HepG2 (cell line): Measurements from ENCODE around the gene MST1. TPM values are rescaled to one million over a fixed set of nuclear protein-coding genes. Genes with fewer than 3 reads are reported as not detected.
A peak's percentile ranks its signal among the peaks of the same experiment; 100 is the strongest.

Experiments
- ATAC-seq: fragments of 200-7000 bp; cut with Tn5 transposase; 3 replicates; pipeline ENCODE4 v1.9.1; 2020; ENCODE audit warnings: mild to moderate bottlenecking, moderate library complexity
- BruUV-seq: library from RNA; stranded (reverse); fragments of 400-500 nt; replicated peaks from 2 replicates; lab custom pipeline; 2021; lab: Mats Ljungman, UMichigan
- CTCF ChIA-PET: fragments of 300-600 bp; formaldehyde crosslinking; extraction: SDS; loops from one replicate; lab custom pipeline; 2021; ENCODE audit warnings: low total read pairs, inconsistent platforms, low intra/inter-chr PET ratio; lab: Yijun Ruan, JAX
- POLR2A ChIA-PET: fragments of 350-600 bp; sonication (Branson Sonifier 250); formaldehyde crosslinking; loops from one replicate; lab custom pipeline; 2020; ENCODE audit warnings: antibody characterized with exemption, inconsistent platforms; lab: Yijun Ruan, JAX
- DNase-seq: peaks from one replicate; pipeline ENCODE4 v3.0.0-alpha.2; 2015; ENCODE audit warnings: low spot score
- FAIRE-seq: peaks from 3 replicates; lab custom pipeline; 2011; peaks lifted over from hg19 to GRCh38; lab: Jason Lieb, UNC
- H2AFZ ChIP-seq: one replicate; pipeline ENCODE4 v1.6.1; 2011; ENCODE audit warnings: low read length, inconsistent platforms
- H3K27ac ChIP-seq: fragments of 300-600 bp; 3 replicates; pipeline ENCODE4 v1.8.0; 2011; ENCODE audit warnings: mixed run types, mild to moderate bottlenecking, mixed read lengths, low read length, inconsistent platforms; ENCODE audit not compliant: insufficient read depth; ENCODE audit errors: extremely low read length
- H3K27me3 ChIP-seq, 2 experiments: fragments of 200-600 bp in 1 of 2; 2 replicates in 1 of 2; 3 replicates in 1 of 2; pipeline versions ENCODE4 v1.6.0 to v1.8.0; 2011; ENCODE audit warnings: low read length in 2 of 2, mild to moderate bottlenecking in 2 of 2, moderate library complexity in 2 of 2, inconsistent platforms in 1 of 2; ENCODE audit not compliant: insufficient read depth in 2 of 2, control insufficient read depth in 1 of 2
- H3K36me3 ChIP-seq, 2 experiments: fragments of 200-600 bp in 1 of 2; replicated peaks in 1 of 2; 2 replicates in 1 of 2; 3 replicates in 1 of 2; pipeline versions ENCODE4 v1.5.1 to v1.8.0; 2011; ENCODE audit warnings: low read length in 2 of 2, inconsistent platforms in 1 of 2; ENCODE audit not compliant: insufficient read depth in 2 of 2, control insufficient read depth in 1 of 2
- H3K4me1 ChIP-seq: 2 replicates; pipeline ENCODE4 v1.5.1; 2012; ENCODE audit warnings: low read length, inconsistent platforms; ENCODE audit not compliant: insufficient read depth
- H3K4me2 ChIP-seq: 2 replicates; pipeline ENCODE4 v1.6.0; 2011; ENCODE audit warnings: low read depth, low read length, inconsistent platforms
- H3K4me3 ChIP-seq, 3 experiments: fragments of 200-600 bp in 1 of 3; sonication (generic), shearing (Covaris generic) in 1 of 3; replicated peaks in 1 of 3; 2 replicates each; pipeline ENCODE4 v1.5.1; 2011 to 2016; ENCODE audit warnings: low read length in 3 of 3, inconsistent platforms in 2 of 3, low read depth in 2 of 3, mild to moderate bottlenecking in 2 of 3, control low read depth in 1 of 3, mixed read lengths in 1 of 3; ENCODE audit not compliant: insufficient read depth in 1 of 3
- H3K79me2 ChIP-seq: one replicate; pipeline ENCODE4 v1.6.1; 2011; ENCODE audit warnings: low read length, inconsistent platforms; ENCODE audit not compliant: insufficient read depth
- H3K9ac ChIP-seq: 2 replicates; pipeline ENCODE4 v1.6.0; 2011; ENCODE audit warnings: mild to moderate bottlenecking, low read depth, low read length, inconsistent platforms; ENCODE audit not compliant: insufficient read depth
- H3K9me3 ChIP-seq: 2 replicates; pipeline ENCODE4 v1.5.1; 2012; ENCODE audit warnings: mild to moderate bottlenecking, low read length
- H4K20me1 ChIP-seq: 2 replicates; pipeline ENCODE4 v1.6.0; 2011; ENCODE audit warnings: inconsistent platforms, mild to moderate bottlenecking, low read length, moderate library complexity; ENCODE audit not compliant: insufficient read depth
- CEBPB ChIP-seq: IDR thresholded peaks from 2 replicates; pipeline ENCODE4 v1.6.1; 2011; ENCODE audit warnings: low read depth, low read length, improper control_type of control experiment, borderline replicate concordance
- HNRNPL ChIP-seq: fragments of 200-400 bp; formaldehyde crosslinking; IDR thresholded peaks from 2 replicates; pipeline ENCODE4 v1.6.1; 2017; ENCODE audit warnings: mild to moderate bottlenecking, low read depth, low read length
- MXI1 ChIP-seq: IDR thresholded peaks from 3 replicates; pipeline ENCODE4 v1.6.1; 2012; ENCODE audit warnings: low read depth, low read length, inconsistent platforms, borderline replicate concordance
- PATZ1 ChIP-seq: sonication (generic); formaldehyde crosslinking; IDR thresholded peaks from 2 replicates; pipeline ENCODE4 v1.4.0; 2020; ENCODE audit warnings: missing genetic modification reagents
- RXRA ChIP-seq: sonication (generic); formaldehyde crosslinking; IDR thresholded peaks from 2 replicates; pipeline ENCODE4 v1.5.1; 2020; ENCODE audit warnings: missing genetic modification reagents
- SP4 ChIP-seq: sonication (generic); formaldehyde crosslinking; IDR thresholded peaks from 2 replicates; pipeline ENCODE4 v1.8.1; 2023; ENCODE audit warnings: mild to moderate bottlenecking, missing genetic modification reagents
- U2AF1 ChIP-seq: fragments of 200-400 bp; formaldehyde crosslinking; optimal IDR thresholded peaks from 2 replicates; pipeline ENCODE3; 2017; ENCODE audit warnings: mild to moderate bottlenecking, low read depth, low read length
- ZBTB34 ChIP-seq: sonication (generic); formaldehyde crosslinking; IDR thresholded peaks from 2 replicates; pipeline ENCODE4 v1.8.0; 2022; ENCODE audit warnings: mild to moderate bottlenecking, missing genetic modification reagents
- ZNF275 ChIP-seq: sonication (generic); formaldehyde crosslinking; IDR thresholded peaks from 2 replicates; pipeline ENCODE4 v1.8.0; 2022; ENCODE audit warnings: missing genetic modification reagents, mild to moderate bottlenecking, inconsistent platforms, borderline replicate concordance
- ZNF572 ChIP-seq: sonication (generic); formaldehyde crosslinking; IDR thresholded peaks from 2 replicates; pipeline ENCODE4 v1.5.1; 2020; ENCODE audit warnings: mild to moderate bottlenecking, missing genetic modification reagents
- ZNF724P ChIP-seq: sonication (generic); formaldehyde crosslinking; IDR thresholded peaks from 2 replicates; pipeline ENCODE4 v1.8.0; 2022; ENCODE audit warnings: missing genetic modification reagents, borderline replicate concordance
- ZNF780A ChIP-seq: sonication (generic); formaldehyde crosslinking; IDR thresholded peaks from 2 replicates; pipeline ENCODE4 v1.8.0; 2022; ENCODE audit warnings: mild to moderate bottlenecking, missing genetic modification reagents, moderate library complexity
- ZNF83 ChIP-seq: sonication (generic); formaldehyde crosslinking; IDR thresholded peaks from 2 replicates; pipeline ENCODE4 v1.4.0; 2020; ENCODE audit warnings: missing genetic modification reagents, mild to moderate bottlenecking, borderline replicate concordance
- ZXDC ChIP-seq: sonication (generic); formaldehyde crosslinking; IDR thresholded peaks from 2 replicates; pipeline ENCODE4 v1.5.0; 2020; ENCODE audit warnings: mild to moderate bottlenecking, missing genetic modification reagents
- WGBS: methylation state at CpG from one replicate; pipeline ENCODE4 v1.1.6; 2017; ENCODE audit warnings: low lambda C conversion rate; 5-methylcytosine and 5-hydroxymethylcytosine counted together
- in situ Hi-C: cut with HindIII; loops from 2 replicates; pipeline ENCODE4 v1.10.0; 2017; ENCODE audit warnings: low pct_unique_long_range_greater_than_20kb; ENCODE audit not compliant: extremely low pct_ligation_motif_present
- intact Hi-C: fragments of 100-400 bp; cut with micrococcal nuclease; formaldehyde crosslinking; loops from one replicate; pipeline ENCODE4 v1.10.0; 2022; ENCODE audit not compliant: unreplicated experiment
- polyA plus RNA-seq, 8 experiments: library from polyadenylated mRNA; depleted of rRNA in 3 of 8; stranded (reverse) in 7 of 8; unstranded in 1 of 8; fragments of >200 nt; fragmentation: Illumina TruSeq in 4 of 8; extraction: Trizol in 4 of 8; gene quantifications; 2 replicates each; pipeline versions ENCODE4 v1.2.1 to v1.2.3, GENCODE V29; 2011 to 2016; ENCODE audit warnings: low read depth in 4 of 8, missing spikeins in 1 of 8, mixed read lengths in 1 of 8; ENCODE audit not compliant: insufficient read depth in 1 of 8
- total RNA-seq, 5 experiments: library from RNA; depleted of rRNA; stranded (reverse); fragments of >200 nt; fragmentation: Illumina TruSeq; extraction: Trizol; gene quantifications; 2 replicates each; pipeline ENCODE4 v1.2.3, GENCODE V29; 2016; ENCODE audit warnings: low read depth in 1 of 5

Gene MST1
- total and polyA plus RNA-seq, 2 of the 13 experiments (the other 11 are each of a cell fraction or from before 2014, with no cell fraction given) = 189 to 452 TPM

GRCh38 chr3:49723628-49724551 lies 34.6 kb upstream of the MST1 start, which contains the start of gene GMPPB (continued):
- peak; percentile 77; the same call in 1 of the 2 replicates for TF ChIP-seq SP4
- TF ChIP-seq ZNF83 (CRISPR knock-in tag) = no peak
- 0 out of 2 replicates have a peak, but pooled peaks have one; percentile 47 for TF ChIP-seq HNRNPL
- no peak for TF ChIP-seq CEBPB
- no peak for TF ChIP-seq PATZ1 (CRISPR knock-in tag)
- 0 out of 2 replicates have a peak, but pooled peaks have one; percentile 70 for TF ChIP-seq ZNF275 (CRISPR knock-in tag)
- TF ChIP-seq ZNF572 (CRISPR knock-in tag) = no peak
- TF ChIP-seq, all 625 proteins: peak for 243

GRCh38 chr3:49723296-49723627 lies 34.0 kb upstream of the MST1 start:
- in situ Hi-C loops = no loop called here
- H3K79me2 ChIP-seq = peaks cover 13% of the 10 kb centered on the region
- BruUV-seq = no TSS peak
- peak overlapping the region; percentile 95 for H3K9ac ChIP-seq
- DNase-seq (peak; percentile 40), FAIRE-seq (no peak), ATAC-seq (peak; percentile 34)
- H3K27ac ChIP-seq = peak overlapping the region; percentile 87
- WGBS = 0% methylated on average over 2 of the region's 20 CpGs
- CTCF ChIA-PET = no interaction called here
- POLR2A ChIA-PET = interaction anchor here (0.8 kb wide), 1 partner anchor 85 kb away, joined by 3 read pairs; no protein-coding TSS in a partner anchor
- H3K36me3 ChIP-seq = peaks cover 19 to 40% of the 10 kb centered on the region in 2 experiments
- peak overlapping the region; percentile 88 for H3K4me2 ChIP-seq
- intact Hi-C loops = no loop called here
- H3K9me3 ChIP-seq = no peaks in the 10 kb centered on the region
- H3K4me3 ChIP-seq = peak overlapping the region; percentile 80 to 100 (median 97); a peak in 5 of 6 replicates
- H2AFZ ChIP-seq = no peak overlapping the region
- H4K20me1 ChIP-seq = no peaks in the 10 kb centered on the region
- H3K27me3 ChIP-seq = no peaks in the 10 kb centered on the region
- H3K4me1 ChIP-seq = peaks cover 21% of the 10 kb centered on the region
- TF ChIP-seq U2AF1 (peak; percentile 47), ZNF780A (CRISPR knock-in tag) (peak; percentile 62; the same call in 1 of the 2 replicates), MXI1 (0 out of 3 replicates have a peak, but pooled peaks have one; percentile 26), ZNF724P (CRISPR knock-in tag) (no peak), ZBTB34 (CRISPR knock-in tag) (peak; percentile 41; the same call in 1 of the 2 replicates), ZXDC (CRISPR knock-in tag) (peak; percentile 66; the same call in 1 of the 2 replicates), RXRA (CRISPR knock-in tag) (no peak)
